ENCODE results near the gene ZSWIM6. TPM values are rescaled to one million over a fixed set of nuclear protein-coding genes. Genes with fewer than 3 reads are reported as not detected.

Gene ZSWIM6
- total and polyA plus RNA-seq, 2 experiments from 2014 or later: 3.9 to 6.0 TPM

DNA sequence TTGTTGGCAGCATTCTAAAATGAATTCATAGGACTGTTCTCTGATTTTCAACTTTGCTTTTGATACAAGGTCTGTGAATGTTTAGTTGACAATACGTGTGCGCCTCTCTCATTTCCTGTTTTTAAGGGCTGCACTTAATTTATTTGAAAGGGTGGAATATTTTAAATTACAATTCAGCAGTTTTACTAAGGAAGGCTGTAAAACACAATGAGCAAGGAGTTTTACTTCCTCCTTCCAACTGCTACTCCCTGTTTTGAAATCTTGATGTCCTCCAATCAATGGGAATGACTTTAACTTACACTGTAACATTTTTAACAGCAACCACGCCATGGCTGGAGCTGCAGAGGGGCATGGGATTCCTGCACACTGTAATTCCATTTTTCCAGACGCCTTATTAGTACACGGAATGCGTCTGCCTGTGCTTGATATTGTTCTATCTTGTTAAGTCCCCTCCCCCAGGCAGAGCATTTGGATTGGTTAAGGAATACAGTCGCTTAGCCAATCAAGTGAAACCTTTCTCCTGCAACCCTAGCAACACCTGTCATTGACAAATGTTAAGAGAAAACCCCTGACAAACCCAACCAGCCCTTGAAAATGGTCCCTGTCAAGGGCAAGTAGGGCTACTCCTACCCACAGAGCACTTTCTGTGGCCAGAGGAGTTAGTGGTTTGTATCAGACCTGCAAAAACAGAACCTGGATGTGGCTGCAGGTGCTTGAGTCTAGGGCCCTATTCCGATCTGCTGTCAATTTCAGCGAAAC, 12.5 kb upstream of the ZSWIM6 start:
- peak; percentile 98 for ATAC-seq
- H3K4me3 Mint-ChIP-seq: peak overlapping the region; percentile 67

More for the DNA sequence above, 12.5 kb upstream of the ZSWIM6 start:
- H3K9me2 ChIP-seq (ENCODE audit: insufficient read depth): no peaks in the 10 kb centered on the region
- H3K27ac Mint-ChIP-seq: peak overlapping the region; percentile 95
- H3K9me3 Mint-ChIP-seq: no peaks in the 10 kb centered on the region
- H3K27me3 Mint-ChIP-seq (ENCODE audit: insufficient read depth, low read depth, poor library complexity): no peaks in the 10 kb centered on the region
- H3K4me1 Mint-ChIP-seq: peaks cover 12% of the 10 kb centered on the region; the same call in 2 of the 3 replicates
- H3K27me3 ChIP-seq (ENCODE audit: insufficient read depth): no peaks in the 10 kb centered on the region
- H3F3A ChIP-seq (replicated peaks; ENCODE audit: low read depth): no peaks in the 10 kb centered on the region
- peak overlapping the region; percentile 40 for H2AFZ ChIP-seq
- H3K79me2 ChIP-seq (replicated peaks; ENCODE audit: insufficient read depth): no peaks in the 10 kb centered on the region
- no peaks in the 10 kb centered on the region for H3K36me3 Mint-ChIP-seq (ENCODE audit: low read depth)
- peak overlapping the region; percentile 42 for H3K4me2 ChIP-seq
- peak; percentile 90 for DNase-seq (ENCODE audit: low spot score)
- TF ChIP-seq EZH2 (IDR thresholded peaks at IDR 0.05; ENCODE audit: low read depth, unreplicated experiment) (no peak), CREB1 (CRISPR knock-in tag; IDR thresholded peaks at IDR 0.05; ENCODE audit: low read depth) (no peak), CTCF (conservative IDR thresholded peaks at IDR 0.05; ENCODE audit: low read depth in 2 of 2) (no peak), ETS1 (IDR thresholded peaks at IDR 0.05) (no peak), STAT1 (IDR thresholded peaks at IDR 0.05; ENCODE audit: unreplicated experiment) (no peak), EZH2phosphoT487 (IDR thresholded peaks at IDR 0.05; ENCODE audit: unreplicated experiment) (no peak), JUNB (IDR thresholded peaks at IDR 0.05; ENCODE audit: unreplicated experiment) (no peak), ZNF331 (CRISPR knock-in tag; IDR thresholded peaks at IDR 0.05; ENCODE audit: low read depth) (no peak), REST (IDR thresholded peaks at IDR 0.05; ENCODE audit: unreplicated experiment) (no peak), ZNF114 (CRISPR knock-in tag; IDR thresholded peaks at IDR 0.05) (no peak), POLR2AphosphoS5 (IDR thresholded peaks at IDR 0.05; ENCODE audit: low read depth) (no peak), NANOG (IDR thresholded peaks at IDR 0.05; ENCODE audit: borderline replicate concordance) (no peak)
- TF ChIP-seq, protein P1, sequence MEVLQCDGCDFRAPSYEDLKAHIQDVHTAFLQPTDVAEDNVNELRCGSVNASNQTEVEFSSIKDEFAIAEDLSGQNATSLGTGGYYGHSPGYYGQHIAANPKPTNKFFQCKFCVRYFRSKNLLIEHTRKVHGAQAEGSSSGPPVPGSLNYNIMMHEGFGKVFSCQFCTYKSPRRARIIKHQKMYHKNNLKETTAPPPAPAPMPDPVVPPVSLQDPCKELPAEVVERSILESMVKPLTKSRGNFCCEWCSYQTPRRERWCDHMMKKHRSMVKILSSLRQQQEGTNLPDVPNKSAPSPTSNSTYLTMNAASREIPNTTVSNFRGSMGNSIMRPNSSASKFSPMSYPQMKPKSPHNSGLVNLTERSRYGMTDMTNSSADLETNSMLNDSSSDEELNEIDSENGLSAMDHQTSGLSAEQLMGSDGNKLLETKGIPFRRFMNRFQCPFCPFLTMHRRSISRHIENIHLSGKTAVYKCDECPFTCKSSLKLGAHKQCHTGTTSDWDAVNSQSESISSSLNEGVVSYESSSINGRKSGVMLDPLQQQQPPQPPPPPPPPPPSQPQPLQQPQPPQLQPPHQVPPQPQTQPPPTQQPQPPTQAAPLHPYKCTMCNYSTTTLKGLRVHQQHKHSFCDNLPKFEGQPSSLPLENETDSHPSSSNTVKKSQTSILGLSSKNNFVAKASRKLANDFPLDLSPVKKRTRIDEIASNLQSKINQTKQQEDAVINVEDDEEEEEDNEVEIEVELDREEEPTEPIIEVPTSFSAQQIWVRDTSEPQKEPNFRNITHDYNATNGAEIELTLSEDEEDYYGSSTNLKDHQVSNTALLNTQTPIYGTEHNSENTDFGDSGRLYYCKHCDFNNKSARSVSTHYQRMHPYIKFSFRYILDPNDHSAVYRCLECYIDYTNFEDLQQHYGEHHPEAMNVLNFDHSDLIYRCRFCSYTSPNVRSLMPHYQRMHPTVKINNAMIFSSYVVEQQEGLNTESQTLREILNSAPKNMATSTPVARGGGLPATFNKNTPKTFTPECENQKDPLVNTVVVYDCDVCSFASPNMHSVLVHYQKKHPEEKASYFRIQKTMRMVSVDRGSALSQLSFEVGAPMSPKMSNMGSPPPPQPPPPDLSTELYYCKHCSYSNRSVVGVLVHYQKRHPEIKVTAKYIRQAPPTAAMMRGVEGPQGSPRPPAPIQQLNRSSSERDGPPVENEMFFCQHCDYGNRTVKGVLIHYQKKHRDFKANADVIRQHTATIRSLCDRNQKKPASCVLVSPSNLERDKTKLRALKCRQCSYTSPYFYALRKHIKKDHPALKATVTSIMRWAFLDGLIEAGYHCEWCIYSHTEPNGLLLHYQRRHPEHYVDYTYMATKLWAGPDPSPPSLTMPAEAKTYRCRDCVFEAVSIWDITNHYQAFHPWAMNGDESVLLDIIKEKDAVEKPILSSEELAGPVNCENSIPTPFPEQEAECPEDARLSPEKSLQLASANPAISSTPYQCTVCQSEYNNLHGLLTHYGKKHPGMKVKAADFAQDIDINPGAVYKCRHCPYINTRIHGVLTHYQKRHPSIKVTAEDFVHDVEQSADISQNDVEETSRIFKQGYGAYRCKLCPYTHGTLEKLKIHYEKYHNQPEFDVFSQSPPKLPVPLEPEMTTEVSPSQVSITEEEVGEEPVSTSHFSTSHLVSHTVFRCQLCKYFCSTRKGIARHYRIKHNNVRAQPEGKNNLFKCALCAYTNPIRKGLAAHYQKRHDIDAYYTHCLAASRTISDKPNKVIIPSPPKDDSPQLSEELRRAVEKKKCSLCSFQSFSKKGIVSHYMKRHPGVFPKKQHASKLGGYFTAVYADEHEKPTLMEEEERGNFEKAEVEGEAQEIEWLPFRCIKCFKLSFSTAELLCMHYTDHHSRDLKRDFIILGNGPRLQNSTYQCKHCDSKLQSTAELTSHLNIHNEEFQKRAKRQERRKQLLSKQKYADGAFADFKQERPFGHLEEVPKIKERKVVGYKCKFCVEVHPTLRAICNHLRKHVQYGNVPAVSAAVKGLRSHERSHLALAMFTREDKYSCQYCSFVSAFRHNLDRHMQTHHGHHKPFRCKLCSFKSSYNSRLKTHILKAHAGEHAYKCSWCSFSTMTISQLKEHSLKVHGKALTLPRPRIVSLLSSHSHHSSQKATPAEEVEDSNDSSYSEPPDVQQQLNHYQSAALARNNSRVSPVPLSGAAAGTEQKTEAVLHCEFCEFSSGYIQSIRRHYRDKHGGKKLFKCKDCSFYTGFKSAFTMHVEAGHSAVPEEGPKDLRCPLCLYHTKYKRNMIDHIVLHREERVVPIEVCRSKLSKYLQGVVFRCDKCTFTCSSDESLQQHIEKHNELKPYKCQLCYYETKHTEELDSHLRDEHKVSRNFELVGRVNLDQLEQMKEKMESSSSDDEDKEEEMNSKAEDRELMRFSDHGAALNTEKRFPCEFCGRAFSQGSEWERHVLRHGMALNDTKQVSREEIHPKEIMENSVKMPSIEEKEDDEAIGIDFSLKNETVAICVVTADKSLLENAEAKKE (CRISPR knock-in tag; IDR thresholded peaks at IDR 0.05): no peak
- no peaks in the 10 kb centered on the region for H4K20me1 ChIP-seq (replicated peaks; ENCODE audit: insufficient read depth)
- peaks cover 10% of the 10 kb centered on the region; the same call in 1 of the 2 replicates for H3K4me1 ChIP-seq (ENCODE audit: insufficient read depth)
- H3K36me3 ChIP-seq (ENCODE audit: insufficient read depth): no peaks in the 10 kb centered on the region
- peak overlapping the region; percentile 32; the same call in 1 of the 2 replicates for H3K4me3 ChIP-seq
- H3K27ac ChIP-seq (ENCODE audit: low read depth): no peak overlapping the region

All from GM23338 (cell line).